AML-193 (cell line): ENCODE data around the gene HAUS5.

Experiments used
- DNase-seq, 2 experiments: peaks; one replicate each; lab custom pipeline; 2025; lab: John Stamatoyannopoulos, UW

The HAUS5 gene

GRCh38 chr19:35608251-35608650 lies 4.3 kb upstream of the HAUS5 start:
- no peak for DNase-seq

- no peak for DNase-seq
Observed at GRCh38 chr19:35609851-35610353, 2.6 kb upstream of the HAUS5 start.

GRCh38 chr19:35612224-35612558 lies 344 bp upstream of the HAUS5 start:
- DNase-seq, result no peak

- DNase-seq, result no peak
Observed at GRCh38 chr19:35613574-35613973, 1.0 kb downstream of the HAUS5 start.

- DNase-seq, result no peak
Observed at GRCh38 chr19:35615036-35615435, 2.5 kb downstream of the HAUS5 start.

GRCh38 chr19:35618857-35619256 lies 6.3 kb downstream of the HAUS5 start:
- DNase-seq, result no peak

- DNase-seq, result no peak
Observed at GRCh38 chr19:35619290-35619923, 6.9 kb downstream of the HAUS5 start.

GRCh38 chr19:35620001-35620400 lies 7.5 kb downstream of the HAUS5 start:
- no peak for DNase-seq

GRCh38 chr19:35621708-35622107 lies 9.2 kb downstream of the HAUS5 start:
- DNase-seq, result no peak

- no peak for DNase-seq
Observed at GRCh38 chr19:35622750-35623149, 10.2 kb downstream of the HAUS5 start.

GRCh38 chr19:35623327-35624010 lies 10.9 kb downstream of the HAUS5 start:
- no peak for DNase-seq

- DNase-seq, result no peak
Observed at GRCh38 chr19:35628264-35628564, 15.7 kb downstream of the HAUS5 start.

GRCh38 chr19:35628565-35629331 lies 16.2 kb downstream of the HAUS5 start, which contains the start of gene RBM42:
Gene RBM42, plus strand, starts transcription at chr19:35629036. Its CDS starts 118 bp downstream, at chr19:35629154.
- peak; percentile 96 to 97 for DNase-seq

- DNase-seq, result no peak
Observed at GRCh38 chr19:35629332-35629633, 16.7 kb downstream of the HAUS5 start.

- no peak for DNase-seq
Observed at GRCh38 chr19:35633727-35634440, 21.3 kb downstream of the HAUS5 start.

- DNase-seq, result no peak
Observed at GRCh38 chr19:35636651-35637050, 24.1 kb downstream of the HAUS5 start.

- no peak for DNase-seq
Observed at GRCh38 chr19:35637165-35637564, 24.6 kb downstream of the HAUS5 start.

- no peak for DNase-seq
Observed at GRCh38 chr19:35639321-35639639, 26.7 kb downstream of the HAUS5 start.

- no peak for DNase-seq
Observed at GRCh38 chr19:35639863-35640262, 27.3 kb downstream of the HAUS5 start.

GRCh38 chr19:35641515-35642151 lies 29.1 kb downstream of the HAUS5 start, which contains the start of gene ETV2:
Gene ETV2, plus strand, starts transcription at chr19:35641745. Its CDS starts 716 bp downstream, at chr19:35642461.
- DNase-seq, result no peak

- no peak for DNase-seq
Observed at GRCh38 chr19:35642312-35642711, 29.8 kb downstream of the HAUS5 start.

GRCh38 chr19:35642798-35643254 lies 30.3 kb downstream of the HAUS5 start:
- no peak for DNase-seq
